Muscle of leg (tissue), 9 donors: Measurements from ENCODE around the gene OR52H1. TPM values are rescaled to one million over a fixed set of nuclear protein-coding genes. Genes with fewer than 3 reads are reported as not detected.

Experiments
- polyA plus RNA-seq, 8 donors: library from polyadenylated mRNA; unstranded; fragments of 120-200 nt; gene quantifications; one replicate each; pipeline versions ENCODE4 v1.2.1 to v1.2.3, GENCODE V29; 2013; ENCODE audit warnings: inconsistent platforms in 1 of 8, low replicate concordance in 1 of 8; ENCODE audit not compliant: insufficient read length in 8 of 8, insufficient read depth in 1 of 8
- total RNA-seq: library from RNA; stranded (reverse); fragments of 120-200 nt; gene quantifications from one replicate; pipeline ENCODE4 v1.2.4, GENCODE V29; 2013

Gene OR52H1
- total and polyA plus RNA-seq, 9 donors = 0.22 TPM; not detected in 8

Other genes with a start within 250 kb of the OR52H1 start
- 0.09 TPM for gene OR51B4, start 246.6 kb downstream of the OR52H1 start, total RNA-seq
- under 1 TPM in 2 of 8 donors, not detected in 6; 0.13 to 0.18 TPM for gene OR51B4, start 246.6 kb downstream of the OR52H1 start, polyA plus RNA-seq
- 0.09 TPM for gene OR51B2, start 224.2 kb downstream of the OR52H1 start, total RNA-seq
- gene OR51B2, start 224.2 kb downstream of the OR52H1 start, polyA plus RNA-seq = not detected
- 0.31 TPM for gene OR51B5, start 205.0 kb downstream of the OR52H1 start, total RNA-seq
- gene OR51B5, start 205.0 kb downstream of the OR52H1 start, polyA plus RNA-seq = under 1 TPM in 3 of 8 donors, not detected in 5; 0.20 to 0.28 (median 0.26) TPM
- not detected for gene OR51B6, start 197.0 kb downstream of the OR52H1 start, total RNA-seq
- gene OR51B6, start 197.0 kb downstream of the OR52H1 start, polyA plus RNA-seq = not detected
- gene OR51M1, start 164.7 kb downstream of the OR52H1 start, total RNA-seq = not detected
- not detected for gene OR51M1, start 164.7 kb downstream of the OR52H1 start, polyA plus RNA-seq
- not detected for gene OR51Q1, start 126.4 kb downstream of the OR52H1 start, total RNA-seq
- gene OR51Q1, start 126.4 kb downstream of the OR52H1 start, polyA plus RNA-seq = not detected
- gene OR51I1, start 107.0 kb downstream of the OR52H1 start, total RNA-seq = not detected
- gene OR51I1, start 107.0 kb downstream of the OR52H1 start, polyA plus RNA-seq = not detected
- gene OR51I2, start 99.2 kb downstream of the OR52H1 start, total RNA-seq = not detected
- not detected for gene OR51I2, start 99.2 kb downstream of the OR52H1 start, polyA plus RNA-seq
- not detected for gene OR52D1, start 59.9 kb downstream of the OR52H1 start, total RNA-seq
- gene OR52D1, start 59.9 kb downstream of the OR52H1 start, polyA plus RNA-seq = not detected
- gene UBQLN3, start 38.6 kb downstream of the OR52H1 start, total RNA-seq = 0.13 TPM
- gene UBQLN3, start 38.6 kb downstream of the OR52H1 start, polyA plus RNA-seq = not detected
- 0.18 TPM for gene UBQLNL, start 31.8 kb downstream of the OR52H1 start, total RNA-seq
- under 1 TPM; 0.11 to 0.38 (median 0.23) TPM for gene UBQLNL, start 31.8 kb downstream of the OR52H1 start, polyA plus RNA-seq
- gene OR52B6, start 32.3 kb upstream of the OR52H1 start, total RNA-seq = not detected
- not detected for gene OR52B6, start 32.3 kb upstream of the OR52H1 start, polyA plus RNA-seq
- gene TRIM6, start 48.1 kb upstream of the OR52H1 start, total RNA-seq = 1.5 TPM
- gene TRIM6, start 48.1 kb upstream of the OR52H1 start, polyA plus RNA-seq = 1 to 10 TPM; 1.1 to 3.4 (median 1.3) TPM
- gene TRIM34, start 76.5 kb upstream of the OR52H1 start, total RNA-seq = 6.4 TPM
- gene TRIM34, start 76.5 kb upstream of the OR52H1 start, polyA plus RNA-seq = 1 to 10 TPM; 2.9 to 6.0 (median 4.6) TPM
- gene TRIM5, start 136.5 kb upstream of the OR52H1 start, total RNA-seq = 14.0 TPM
- gene TRIM5, start 136.5 kb upstream of the OR52H1 start, polyA plus RNA-seq = 10 to 100 TPM; 11.4 to 18.6 (median 13.6) TPM
- gene TRIM22, start 141.2 kb upstream of the OR52H1 start, total RNA-seq = 8.2 TPM
- 10 to 100 TPM in 4 of 8 donors, 1 to 10 TPM in 4; 6.7 to 12.1 (median 9.7) TPM for gene TRIM22, start 141.2 kb upstream of the OR52H1 start, polyA plus RNA-seq
- gene OR56B1, start 187.9 kb upstream of the OR52H1 start, total RNA-seq = not detected
- gene OR56B1, start 187.9 kb upstream of the OR52H1 start, polyA plus RNA-seq = under 1 TPM in 1 of 8 donors, not detected in 7; 0.08 TPM
- gene OR52N4, start 205.7 kb upstream of the OR52H1 start, total RNA-seq = not detected
- gene OR52N4, start 205.7 kb upstream of the OR52H1 start, polyA plus RNA-seq = under 1 TPM in 4 of 8 donors, not detected in 4; 0.12 to 0.24 (median 0.18) TPM
- gene OR52N5, start 234.8 kb upstream of the OR52H1 start, total RNA-seq = not detected
- not detected for gene OR52N5, start 234.8 kb upstream of the OR52H1 start, polyA plus RNA-seq
- not detected for gene OR52N1, start 242.7 kb upstream of the OR52H1 start, total RNA-seq
- not detected for gene OR52N1, start 242.7 kb upstream of the OR52H1 start, polyA plus RNA-seq